Stimulated activated CD8-positive, alpha-beta memory T cell treated with anti-CD3 and anti-CD28 coated beads, Interleukin-4, amount 100 ng/mL, for 48 hours (primary cell): ENCODE results near the gene ADAMTS12.

Experiments used
- DNase-seq: peaks from one replicate; pipeline ENCODE4 v3.0.0-alpha.2; 2020

The ADAMTS12 gene

DNA sequence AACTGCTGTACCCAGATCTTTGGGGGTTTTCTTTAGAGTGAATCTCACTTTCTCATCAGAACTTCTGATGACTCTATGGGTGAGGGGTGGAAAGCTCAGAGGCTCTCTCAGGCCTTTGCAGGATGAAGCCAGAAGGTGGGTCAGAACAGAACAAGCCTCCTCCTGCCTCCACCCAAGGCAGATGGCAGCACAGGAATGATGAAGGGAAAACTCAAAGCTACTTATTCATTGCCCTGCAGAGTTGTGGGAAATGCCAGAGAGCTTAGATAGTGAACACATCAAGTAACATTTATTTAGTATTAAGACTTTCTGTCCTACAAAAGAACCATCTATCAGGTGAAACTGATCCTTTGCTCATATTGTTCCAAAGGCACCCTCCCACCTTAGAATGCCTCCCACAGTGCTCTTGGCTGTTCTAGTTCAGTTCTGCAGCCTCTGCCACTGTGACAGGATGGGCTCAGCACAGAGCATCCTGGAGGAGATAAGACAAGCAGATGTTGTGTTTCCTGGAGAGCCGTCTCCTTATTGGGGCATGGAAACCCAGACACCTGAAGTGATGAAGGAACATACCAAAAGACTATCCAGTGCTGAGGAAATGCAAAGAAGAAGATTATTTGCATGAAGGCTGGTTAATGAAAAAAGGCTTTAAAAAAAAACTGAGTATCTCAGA is 146.6 kb downstream of the ADAMTS12 start:
- DNase-seq, result no peak

DNA sequence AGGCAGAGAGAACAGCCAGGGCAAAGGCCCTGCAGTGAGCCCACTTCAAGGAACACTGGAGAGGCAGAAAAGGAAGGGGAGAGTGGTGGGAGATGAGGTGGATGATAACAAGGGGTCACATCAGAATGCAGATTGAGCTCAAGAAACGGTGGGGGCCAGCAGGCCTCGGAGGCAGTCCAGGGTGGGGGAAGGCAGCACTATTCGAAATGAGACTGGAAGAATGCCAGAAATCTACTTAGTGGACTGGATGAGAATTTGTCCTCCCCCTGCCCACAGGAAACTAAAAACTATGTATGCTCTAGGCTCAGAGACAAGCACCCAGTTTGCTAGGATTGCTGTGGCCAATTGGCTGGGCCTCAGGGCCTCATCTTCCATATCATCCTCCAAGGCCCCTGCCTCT is 148.7 kb downstream of the ADAMTS12 start:
- DNase-seq, result no peak

DNA sequence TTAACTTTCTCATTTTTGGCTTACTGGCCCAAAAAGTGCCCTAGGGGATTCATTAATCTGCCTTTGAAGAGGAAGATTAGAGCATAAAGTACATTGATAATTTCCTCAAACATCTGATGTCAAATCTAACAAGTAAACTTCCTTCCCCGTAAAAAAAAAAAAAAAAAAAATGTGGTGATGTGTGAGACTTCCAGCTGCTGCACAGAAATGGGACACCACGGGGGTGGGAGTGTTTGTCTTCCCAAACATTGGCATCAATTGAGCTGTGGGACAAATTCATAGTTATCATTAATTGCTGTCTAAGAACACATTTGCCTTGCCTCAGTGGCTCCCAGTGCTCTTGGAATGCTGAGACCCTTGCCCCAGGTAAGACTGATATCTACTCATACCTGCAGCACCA is 149.6 kb downstream of the ADAMTS12 start:
- no peak for DNase-seq

DNA sequence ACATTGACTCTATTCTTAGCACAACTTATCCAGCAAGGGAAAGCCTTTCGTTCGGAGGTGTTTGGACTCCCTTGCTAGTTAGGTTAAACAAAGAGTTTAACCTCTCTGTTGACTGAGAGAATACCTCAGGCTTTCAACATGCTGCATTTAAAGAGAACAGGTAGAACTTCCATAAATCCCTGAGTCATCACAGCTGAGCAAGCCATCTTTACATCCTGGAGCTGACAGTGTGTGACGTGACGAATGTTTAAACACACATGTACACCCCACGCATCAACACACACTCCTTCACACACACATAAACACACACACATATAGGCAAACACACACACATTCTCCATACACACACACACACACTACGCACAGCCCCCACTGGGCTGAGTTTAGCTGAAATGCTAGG is 152.8 kb downstream of the ADAMTS12 start:
- no peak for DNase-seq

DNA sequence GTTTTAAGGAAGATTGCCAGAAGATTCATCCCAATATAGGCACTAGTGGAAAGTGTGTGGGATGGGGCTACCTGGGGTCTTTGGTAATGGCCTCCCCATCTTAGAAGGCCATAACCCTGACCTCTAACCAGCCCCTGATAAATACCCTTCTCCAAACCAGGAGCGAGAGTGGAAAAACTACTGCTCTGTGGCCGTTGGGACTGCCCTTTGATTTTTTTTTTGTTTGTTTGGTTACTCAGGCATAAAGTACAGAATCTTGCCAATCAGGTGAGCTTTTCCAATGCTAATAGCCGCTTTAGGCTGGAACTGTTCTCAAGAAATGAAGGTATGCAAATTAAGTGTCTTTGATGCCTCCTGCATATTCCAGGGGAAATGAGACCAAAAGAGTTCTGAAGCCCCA is 153.7 kb downstream of the ADAMTS12 start:
- no peak for DNase-seq

DNA sequence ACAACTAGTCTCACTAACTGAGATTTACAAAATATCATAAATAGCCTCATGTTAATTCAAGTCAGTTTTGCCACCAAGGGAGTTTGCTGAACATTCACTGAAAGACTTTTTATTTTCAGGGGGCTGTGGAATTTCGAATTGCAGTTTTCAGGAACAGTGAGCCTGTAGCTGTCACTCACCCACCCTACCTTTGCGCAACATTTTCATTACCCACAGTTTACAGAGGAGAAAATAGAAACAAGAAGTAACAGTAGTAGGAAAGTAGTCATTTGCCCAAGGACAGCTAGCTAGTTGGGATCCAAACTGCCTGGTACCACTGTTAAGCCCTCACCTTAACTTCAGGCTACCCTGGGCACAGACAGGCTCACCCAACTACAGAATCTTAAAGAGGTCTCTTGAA is 154.1 kb downstream of the ADAMTS12 start:
- no peak for DNase-seq

DNA sequence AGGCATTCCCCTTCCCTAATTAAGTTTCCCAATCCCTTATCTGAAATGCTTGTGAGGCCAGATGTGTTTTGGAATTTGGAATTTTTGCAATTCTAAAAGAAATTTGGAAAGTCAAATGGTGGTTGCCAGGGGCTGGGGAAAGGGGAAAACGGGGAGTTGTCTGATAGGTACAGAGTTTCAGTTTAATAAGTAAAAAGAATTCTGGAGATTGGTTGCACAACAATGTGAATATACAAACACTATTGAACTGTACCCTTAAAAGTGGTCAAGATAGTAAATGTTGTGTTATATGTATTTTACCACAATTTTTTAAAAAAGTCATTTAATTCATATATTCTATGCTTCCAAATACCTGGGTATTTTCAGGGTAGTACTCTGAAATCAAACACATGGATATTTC is 154.5 kb downstream of the ADAMTS12 start:
- DNase-seq, result no peak

DNA sequence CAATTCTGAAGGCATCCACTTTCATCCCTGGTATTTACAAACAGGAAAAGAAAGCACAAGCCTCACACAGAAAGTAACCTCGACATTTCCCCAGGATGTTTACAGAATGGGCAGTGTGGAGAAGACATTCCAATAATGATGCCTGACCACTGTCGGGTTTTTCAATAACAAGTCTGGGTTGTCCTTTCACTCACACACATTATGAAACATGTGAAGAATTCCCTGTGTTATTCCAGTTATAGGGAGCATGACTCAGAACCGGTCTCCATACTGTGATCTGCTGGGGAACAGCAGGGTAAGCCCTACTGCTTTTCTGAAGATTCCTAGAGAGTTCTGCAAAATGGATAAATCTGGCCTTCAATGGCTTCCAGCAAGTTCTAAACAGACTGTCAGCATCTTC is 155.3 kb downstream of the ADAMTS12 start:
- DNase-seq, result no peak

DNA sequence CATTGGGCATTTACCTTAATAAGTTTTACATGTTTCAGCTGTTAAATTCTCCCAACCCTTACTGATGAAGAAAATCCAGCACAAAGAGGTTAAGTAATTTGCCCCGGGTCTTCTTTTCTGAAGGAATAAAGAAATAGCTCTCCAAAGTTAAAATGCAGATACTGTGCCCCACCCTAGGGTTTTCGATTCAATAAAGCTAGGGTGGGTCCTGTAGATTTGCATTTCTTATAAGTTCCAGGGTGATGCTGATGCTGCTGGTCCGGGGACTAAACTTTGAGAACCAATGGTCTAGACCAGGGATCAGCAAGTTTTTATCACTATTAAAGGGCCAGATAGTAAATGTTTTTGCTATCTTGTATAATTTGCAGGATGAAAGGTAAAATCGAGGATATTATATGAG is 156.7 kb downstream of the ADAMTS12 start:
- DNase-seq, result no peak

DNA sequence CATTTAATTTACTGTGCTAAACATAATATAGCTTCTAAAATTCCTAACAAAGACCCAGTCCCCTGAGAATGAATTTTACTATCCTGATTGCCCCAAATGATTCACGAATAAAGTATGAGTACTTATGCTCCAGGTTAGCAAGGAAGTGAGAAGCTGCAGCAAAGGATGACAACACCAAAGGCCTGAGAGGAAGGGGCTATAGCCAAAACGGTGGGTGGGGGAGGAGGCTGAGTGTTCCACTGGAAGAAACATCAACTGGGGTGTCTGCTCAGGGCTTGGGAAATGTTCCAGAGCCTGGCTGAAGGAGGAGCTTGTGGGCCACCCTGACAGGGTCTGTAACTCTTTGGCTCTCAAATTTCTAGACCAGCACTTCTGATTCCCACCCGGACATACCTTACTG is 157.3 kb downstream of the ADAMTS12 start:
- no peak for DNase-seq

DNA sequence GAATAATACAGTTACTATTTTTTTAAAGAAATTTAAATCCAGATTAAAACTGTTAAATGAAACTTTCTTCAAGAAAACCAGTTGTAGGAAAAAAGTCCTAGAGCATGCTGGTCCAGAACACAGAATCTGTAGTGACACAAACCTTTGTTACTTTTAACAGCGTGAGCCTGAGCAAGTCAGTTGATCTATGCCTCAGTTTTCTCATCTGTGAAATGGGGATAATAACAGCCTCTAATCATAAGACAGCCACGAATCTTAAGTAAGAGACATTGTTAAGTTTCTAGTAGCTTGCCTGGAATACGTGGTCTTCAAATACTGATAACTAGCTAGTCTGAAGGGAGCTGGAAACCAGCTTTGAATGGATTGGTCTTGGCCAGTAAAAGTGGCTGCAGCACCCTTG is 158.6 kb downstream of the ADAMTS12 start:
- no peak for DNase-seq

DNA sequence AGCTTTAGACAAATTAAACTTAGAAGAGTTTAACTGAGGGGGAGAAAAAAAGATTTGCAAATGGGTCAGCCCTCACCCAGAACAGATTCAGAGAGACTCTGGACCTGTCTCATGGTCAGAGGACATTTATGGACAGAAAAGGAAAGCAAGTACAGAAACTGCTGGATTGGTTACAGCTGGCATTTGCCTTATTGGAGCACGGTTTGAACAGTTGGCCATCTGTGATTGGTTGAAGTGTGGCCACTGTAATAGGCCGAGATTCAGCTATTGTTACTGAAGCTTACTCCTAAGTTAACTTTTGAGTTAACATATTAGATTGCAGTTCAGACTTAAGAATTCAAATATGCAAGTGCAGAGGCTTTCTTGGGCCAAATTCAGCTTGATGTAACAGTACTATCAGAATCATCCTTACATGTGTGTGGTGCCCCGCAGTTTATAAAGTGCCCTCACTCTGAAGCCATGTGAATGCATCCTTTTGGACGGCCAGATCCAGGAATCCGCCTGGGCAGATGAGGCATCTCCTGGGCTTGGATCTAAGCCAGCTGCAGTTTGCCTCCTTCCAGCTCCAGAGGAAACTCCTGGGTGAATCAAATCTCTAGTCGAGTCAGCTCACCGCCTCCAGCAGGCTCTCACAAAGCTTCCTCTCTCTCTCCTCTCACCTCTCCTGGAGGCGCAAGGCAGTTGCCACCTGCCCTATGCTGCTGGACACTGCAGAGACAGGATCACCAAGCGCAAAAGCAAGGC is 165.2 kb downstream of the ADAMTS12 start:
- DNase-seq, result no peak

DNA sequence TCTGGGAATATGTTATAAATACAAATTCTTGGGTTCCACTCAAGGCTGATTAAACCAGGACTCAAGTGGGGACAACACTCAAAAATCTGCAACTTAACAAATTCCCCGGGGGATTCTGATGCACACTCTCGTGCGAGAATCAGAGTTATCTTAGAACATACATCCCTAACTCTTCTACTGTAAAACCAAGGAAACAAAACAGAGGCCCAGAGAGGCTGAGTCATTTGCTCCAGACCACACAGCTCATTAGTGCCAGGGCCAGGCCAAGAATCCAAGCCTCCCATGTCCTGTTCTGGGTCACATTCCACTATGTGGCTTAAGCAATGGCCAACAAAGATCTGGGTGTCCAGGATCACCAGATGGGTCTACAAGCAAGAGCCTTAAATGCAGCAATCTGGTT is 166.0 kb downstream of the ADAMTS12 start:
- no peak for DNase-seq

DNA sequence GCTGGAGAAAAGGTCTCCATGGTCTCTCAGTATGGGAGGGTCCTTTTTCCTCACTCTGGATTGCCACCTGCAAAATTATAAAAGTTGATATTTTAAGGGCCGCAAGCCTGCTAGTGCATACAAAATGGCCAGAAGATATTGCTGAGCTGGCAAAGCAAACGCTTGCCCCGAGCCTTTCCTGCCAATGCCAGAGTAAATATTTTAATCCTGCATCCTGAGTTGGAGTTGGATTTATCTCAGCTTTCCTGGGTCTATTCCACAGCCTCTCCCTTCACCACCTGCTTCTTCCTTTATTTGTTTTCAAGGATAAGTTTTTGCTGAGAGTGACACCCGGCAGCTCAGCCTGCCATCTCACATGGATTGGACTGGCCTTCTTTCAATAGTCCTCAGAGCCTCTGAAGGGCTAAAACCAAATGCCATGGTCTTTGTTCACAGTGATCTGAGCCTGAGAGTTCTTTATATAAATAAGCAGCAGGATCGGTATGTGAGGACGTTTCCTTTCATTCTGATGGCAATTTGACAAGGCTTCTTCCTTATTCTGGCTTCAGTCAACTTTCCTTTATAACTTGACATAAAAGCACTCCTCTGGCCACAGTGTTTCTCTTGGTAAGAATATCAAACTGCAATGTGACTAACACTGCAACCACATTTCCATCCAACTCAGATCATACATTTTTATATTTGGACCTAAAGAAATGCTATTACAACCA is 170.1 kb downstream of the ADAMTS12 start:
- no peak for DNase-seq

DNA sequence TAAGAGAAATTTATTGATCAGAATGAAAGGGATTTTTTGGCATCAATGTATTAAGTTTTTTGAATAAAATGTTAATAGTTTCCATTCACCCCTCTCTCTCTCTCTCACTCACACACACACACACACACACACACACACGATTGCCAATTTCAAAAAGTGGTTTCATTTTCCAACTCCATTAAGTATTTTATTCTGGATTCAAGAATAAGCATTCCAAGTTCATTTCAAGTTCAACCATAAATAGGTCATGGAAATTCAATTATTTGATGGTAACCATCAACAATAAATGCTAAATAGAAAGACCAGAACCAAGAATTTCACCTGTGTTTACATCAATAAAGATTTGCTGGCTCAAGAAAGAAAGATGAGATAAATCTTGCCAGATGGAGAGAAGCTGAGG is 171.6 kb downstream of the ADAMTS12 start:
- no peak for DNase-seq

DNA sequence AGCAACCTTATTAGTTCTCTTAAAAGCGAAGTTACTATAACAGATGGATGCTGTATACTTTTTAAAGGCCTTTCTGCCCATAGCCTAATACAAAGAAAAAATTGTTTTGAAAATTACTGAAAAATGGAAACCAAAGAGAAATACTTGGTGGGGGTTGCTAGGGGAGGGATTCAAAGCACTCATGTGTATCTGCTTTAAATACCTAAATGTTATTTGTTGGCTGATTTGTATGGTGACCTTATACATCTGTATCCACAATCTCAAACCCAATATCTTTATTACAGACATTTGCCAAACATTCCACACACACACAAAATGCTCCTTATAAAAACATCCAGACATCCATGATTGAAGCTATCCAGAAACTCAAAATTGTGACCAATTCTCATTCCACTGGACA is 172.0 kb downstream of the ADAMTS12 start:
- DNase-seq, result no peak

DNA sequence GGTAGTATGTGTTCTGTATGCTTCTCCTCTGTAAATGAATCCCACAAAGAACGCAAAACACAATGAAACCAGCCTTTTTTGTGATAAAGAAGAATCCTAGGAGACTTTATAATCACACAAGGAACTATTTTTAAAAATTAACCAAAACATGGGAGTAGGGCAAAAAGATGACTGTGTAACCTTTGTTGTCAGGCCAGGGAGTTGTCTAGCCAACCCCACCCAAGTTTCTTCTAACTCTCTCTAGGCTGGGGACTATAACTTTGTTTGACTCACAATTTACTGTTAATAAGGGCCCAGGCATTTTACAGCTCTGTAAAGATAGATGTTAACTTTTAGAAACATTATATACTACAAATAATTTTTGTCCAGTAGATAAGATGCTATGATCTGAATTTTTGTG is 176.1 kb downstream of the ADAMTS12 start:
- DNase-seq, result no peak

DNA sequence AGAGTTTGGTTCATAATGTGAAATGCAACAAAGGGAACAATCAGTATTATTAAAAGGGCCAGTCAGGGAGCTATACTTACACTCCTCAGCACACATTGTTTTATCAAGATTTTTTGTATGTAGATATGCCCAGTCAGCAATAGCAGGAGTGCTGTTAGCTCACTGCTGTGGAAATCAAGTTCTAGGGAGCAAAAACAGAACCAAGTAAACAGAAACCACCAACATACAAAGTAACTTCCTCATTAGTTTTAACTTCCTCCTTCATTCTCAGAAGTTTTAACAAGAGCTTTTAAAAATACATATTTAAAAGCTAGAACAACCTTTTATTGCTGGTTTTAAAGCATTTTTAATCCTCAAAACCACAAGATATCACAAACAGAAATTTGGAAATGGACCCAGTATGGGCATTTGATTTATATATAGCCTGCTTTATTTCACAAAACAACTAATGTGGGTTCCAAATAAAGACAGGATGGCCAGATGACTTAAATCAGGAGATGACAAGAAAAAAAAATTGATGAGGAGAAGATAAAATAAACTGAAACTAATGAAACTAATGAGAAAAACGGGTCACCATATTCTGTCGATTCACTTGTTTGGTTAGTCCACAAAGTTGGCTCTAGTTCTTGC is 178.5 kb downstream of the ADAMTS12 start:
- DNase-seq, result no peak

DNA sequence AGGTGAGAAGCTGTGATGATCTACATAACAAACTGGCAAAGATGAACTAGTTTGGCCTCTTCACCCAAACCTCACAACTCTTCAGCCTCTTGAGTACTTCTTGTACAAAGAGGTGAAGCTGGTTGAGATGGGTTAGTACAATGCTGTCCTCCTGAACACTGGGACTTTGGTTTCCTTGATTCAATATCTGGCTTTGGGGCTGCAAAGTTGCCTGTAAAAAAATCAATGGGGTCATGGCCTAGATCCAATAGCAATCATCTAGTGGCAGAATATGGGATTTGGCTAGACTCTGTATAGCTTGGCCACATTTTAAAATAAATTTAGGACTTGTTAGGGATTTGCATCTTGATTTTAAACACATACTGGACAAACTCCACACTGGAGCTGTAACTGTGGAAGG is 179.1 kb downstream of the ADAMTS12 start:
- DNase-seq, result no peak

DNA sequence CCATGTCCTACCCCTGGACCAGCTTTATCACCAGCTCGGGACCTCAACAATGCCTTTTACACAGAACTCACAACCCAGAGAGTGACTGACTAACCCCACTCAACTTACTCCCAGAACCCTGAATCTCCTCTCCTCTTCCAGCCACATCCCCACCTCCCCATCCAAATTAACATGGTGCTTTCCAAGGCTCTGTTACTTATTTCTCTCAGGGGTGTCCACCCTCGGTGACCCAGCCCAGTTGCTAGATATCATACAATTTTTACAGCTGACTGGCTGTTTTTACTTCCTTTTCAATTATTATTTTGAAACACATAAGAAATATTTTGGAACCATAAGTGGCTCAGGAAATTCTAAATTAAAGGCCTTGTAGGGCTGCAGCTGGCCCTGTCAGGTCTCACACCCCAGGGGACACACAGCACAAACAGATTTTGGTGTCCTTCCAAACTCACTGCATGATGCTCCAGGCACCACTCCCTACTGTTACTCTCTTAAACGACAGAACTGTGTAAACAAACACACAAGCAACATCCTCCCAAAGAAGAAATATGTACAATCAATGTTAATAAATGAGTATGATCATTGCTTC is 180.6 kb downstream of the ADAMTS12 start:
- DNase-seq, result no peak

DNA sequence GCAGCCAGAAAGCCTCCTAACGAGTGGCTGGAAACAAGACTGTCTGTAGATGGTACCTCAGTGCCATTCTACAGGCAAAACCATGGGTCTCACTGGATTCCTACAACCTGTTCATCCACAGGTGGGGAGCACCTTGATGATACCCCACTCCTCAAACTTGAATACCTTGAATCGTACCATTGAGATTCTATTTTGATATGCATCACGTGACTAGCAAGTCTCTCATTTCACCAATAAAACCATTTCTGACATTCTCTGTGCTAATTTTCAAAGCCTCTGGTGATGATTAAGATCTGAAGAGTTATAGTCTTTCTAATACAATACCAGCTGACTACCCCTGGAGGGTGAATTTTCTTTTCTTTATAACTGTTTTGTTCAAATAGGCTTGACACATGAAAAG is 188.9 kb downstream of the ADAMTS12 start:
- DNase-seq, result no peak

DNA sequence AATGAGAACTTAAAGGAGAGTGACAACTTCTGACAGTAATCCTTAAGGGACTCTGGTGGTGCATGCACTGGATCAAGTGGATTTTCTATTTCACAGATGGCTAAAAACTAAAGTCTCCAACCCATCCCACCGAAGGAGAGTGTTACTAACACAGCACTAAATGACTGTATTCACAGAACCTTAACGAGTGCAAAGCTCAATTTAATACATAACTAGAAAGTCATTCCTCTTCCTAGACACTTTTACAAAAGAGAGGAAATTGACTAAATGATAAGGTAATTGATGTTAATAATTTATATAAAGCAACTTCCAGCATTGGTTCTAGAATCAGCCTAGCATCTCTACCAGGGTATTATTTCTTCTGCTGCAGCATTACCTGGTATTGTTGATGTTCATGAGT is 189.8 kb downstream of the ADAMTS12 start:
- DNase-seq, result no peak

DNA sequence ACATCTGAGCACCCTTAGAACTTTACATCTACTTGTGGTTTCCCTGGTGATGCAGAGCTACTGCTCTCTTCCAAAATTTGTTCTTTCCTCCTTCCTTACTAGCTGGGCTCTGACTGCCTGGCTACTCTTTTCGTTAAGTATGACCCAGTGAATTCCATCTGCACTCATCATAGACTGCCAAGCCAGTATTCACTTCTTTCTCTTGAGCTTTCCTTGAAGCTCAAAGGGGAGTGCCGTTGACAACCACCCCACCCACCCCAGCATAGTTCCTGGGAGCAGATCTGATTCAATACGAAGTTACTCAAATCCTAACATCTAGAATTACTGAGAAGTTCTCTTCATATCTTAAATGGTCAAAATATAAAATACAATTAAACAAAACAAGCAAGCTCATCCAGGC is 190.5 kb downstream of the ADAMTS12 start:
- DNase-seq, result no peak
